ENCODE data around the gene MICU1.
"Not testable (repeated sequence)": the region's sequence is repeated elsewhere in the genome, so short reads cannot be mapped to it uniquely, and the experiment has no call there.

Gene MICU1

GRCh38 chr10:72407471-72407870 is 218.4 kb downstream of the MICU1 start:
- no peak for DNase-seq (ENCODE audit: insufficient read length, low spot score)
- no peak for FAIRE-seq

- DNase-seq (ENCODE audit: insufficient read length, low spot score); FAIRE-seq: not testable (repeated sequence)
Observed at GRCh38 chr10:72395581-72395980, 230.3 kb downstream of the MICU1 start.

- FAIRE-seq (no peak), DNase-seq (ENCODE audit: insufficient read length, low spot score) (no peak)
Observed at GRCh38 chr10:72392571-72392970, 233.3 kb downstream of the MICU1 start.

- no peak for FAIRE-seq
- no peak for DNase-seq (ENCODE audit: insufficient read length, low spot score)
Observed at GRCh38 chr10:72390764-72391163, 235.1 kb downstream of the MICU1 start.

GRCh38 chr10:72389716-72390115 is 236.2 kb downstream of the MICU1 start:
- FAIRE-seq = no peak
- no peak for DNase-seq (ENCODE audit: insufficient read length, low spot score)

- no peak for DNase-seq (ENCODE audit: insufficient read length, low spot score)
- no peak for FAIRE-seq
Observed at GRCh38 chr10:72389014-72389413, 236.9 kb downstream of the MICU1 start.

GRCh38 chr10:72388062-72388461 is 237.8 kb downstream of the MICU1 start:
- no peak for FAIRE-seq
- DNase-seq (ENCODE audit: insufficient read length, low spot score) = no peak

GRCh38 chr10:72386916-72387586 is 238.8 kb downstream of the MICU1 start:
- DNase-seq (ENCODE audit: insufficient read length, low spot score) = no peak
- no peak for FAIRE-seq

GRCh38 chr10:72385724-72386123 is 240.2 kb downstream of the MICU1 start:
- DNase-seq (ENCODE audit: insufficient read length, low spot score) (no peak), FAIRE-seq (no peak)

GRCh38 chr10:72384982-72385381 is 240.9 kb downstream of the MICU1 start:
- FAIRE-seq; DNase-seq (ENCODE audit: insufficient read length, low spot score): not testable (repeated sequence)

- FAIRE-seq (no peak), DNase-seq (ENCODE audit: insufficient read length, low spot score) (no peak)
Observed at GRCh38 chr10:72379776-72380175, 246.1 kb downstream of the MICU1 start.

- FAIRE-seq (no peak), DNase-seq (ENCODE audit: insufficient read length, low spot score) (no peak)
Observed at GRCh38 chr10:72379062-72379461, 246.8 kb downstream of the MICU1 start.

- DNase-seq (ENCODE audit: insufficient read length, low spot score) (no peak), FAIRE-seq (no peak)
Observed at GRCh38 chr10:72375585-72375984, 250.3 kb downstream of the MICU1 start.

- DNase-seq (ENCODE audit: insufficient read length, low spot score) = no peak
- no peak for FAIRE-seq
Observed at GRCh38 chr10:72375173-72375572, 250.7 kb downstream of the MICU1 start.

- no peak for FAIRE-seq
- no peak for DNase-seq (ENCODE audit: insufficient read length, low spot score)
Observed at GRCh38 chr10:72370201-72370722, 255.6 kb downstream of the MICU1 start.

GRCh38 chr10:72367301-72367960 is 258.4 kb downstream of the MICU1 start:
- no peak for FAIRE-seq
- no peak for DNase-seq (ENCODE audit: insufficient read length, low spot score)

- DNase-seq (ENCODE audit: insufficient read length, low spot score) (no peak), FAIRE-seq (no peak)
Observed at GRCh38 chr10:72365106-72365895, 260.6 kb downstream of the MICU1 start.

- FAIRE-seq = peak; percentile 79
- DNase-seq (ENCODE audit: insufficient read length, low spot score) = peak; percentile 92
Observed at GRCh38 chr10:72364239-72364777, 261.6 kb downstream of the MICU1 start.

- DNase-seq (ENCODE audit: insufficient read length, low spot score) = no peak
- no peak for FAIRE-seq
Observed at GRCh38 chr10:72356987-72357386, 268.9 kb downstream of the MICU1 start.

GRCh38 chr10:72356115-72356514 is 269.8 kb downstream of the MICU1 start:
- DNase-seq (ENCODE audit: insufficient read length, low spot score) = no peak
- no peak for FAIRE-seq

- FAIRE-seq = no peak
Observed at GRCh38 chr10:72355214-72355555, 270.7 kb downstream of the MICU1 start.

More at GRCh38 chr10:72355214-72355555, 270.7 kb downstream of the MICU1 start:
- no peak for DNase-seq (ENCODE audit: insufficient read length, low spot score)

Measured in HTR-8/SVneo (cell line).